Cardiac fibroblast (primary cell): ENCODE measurements around the gene AVL9.

Experiments
- DNase-seq, 2 donors: peaks; one replicate each; pipeline versions ENCODE4 v3.0.0 to v3.0.0-alpha.2; 2010; ENCODE audit warnings: low read depth in 2 of 2
- H3K4me3 ChIP-seq, 2 donors: replicated peaks in 1 of 2; 1 replicate in 1 of 2; 2 replicates in 1 of 2; pipeline ENCODE4 v1.5.1; 2011; ENCODE audit warnings: low read depth in 2 of 2, low read length in 2 of 2, mild to moderate bottlenecking in 2 of 2, moderate library complexity in 1 of 2
- CTCF ChIP-seq: IDR thresholded peaks from one replicate; pipeline ENCODE4 v1.5.1; 2011; ENCODE audit warnings: low read depth, mild to moderate bottlenecking, low read length, inconsistent platforms

The AVL9 gene

DNA sequence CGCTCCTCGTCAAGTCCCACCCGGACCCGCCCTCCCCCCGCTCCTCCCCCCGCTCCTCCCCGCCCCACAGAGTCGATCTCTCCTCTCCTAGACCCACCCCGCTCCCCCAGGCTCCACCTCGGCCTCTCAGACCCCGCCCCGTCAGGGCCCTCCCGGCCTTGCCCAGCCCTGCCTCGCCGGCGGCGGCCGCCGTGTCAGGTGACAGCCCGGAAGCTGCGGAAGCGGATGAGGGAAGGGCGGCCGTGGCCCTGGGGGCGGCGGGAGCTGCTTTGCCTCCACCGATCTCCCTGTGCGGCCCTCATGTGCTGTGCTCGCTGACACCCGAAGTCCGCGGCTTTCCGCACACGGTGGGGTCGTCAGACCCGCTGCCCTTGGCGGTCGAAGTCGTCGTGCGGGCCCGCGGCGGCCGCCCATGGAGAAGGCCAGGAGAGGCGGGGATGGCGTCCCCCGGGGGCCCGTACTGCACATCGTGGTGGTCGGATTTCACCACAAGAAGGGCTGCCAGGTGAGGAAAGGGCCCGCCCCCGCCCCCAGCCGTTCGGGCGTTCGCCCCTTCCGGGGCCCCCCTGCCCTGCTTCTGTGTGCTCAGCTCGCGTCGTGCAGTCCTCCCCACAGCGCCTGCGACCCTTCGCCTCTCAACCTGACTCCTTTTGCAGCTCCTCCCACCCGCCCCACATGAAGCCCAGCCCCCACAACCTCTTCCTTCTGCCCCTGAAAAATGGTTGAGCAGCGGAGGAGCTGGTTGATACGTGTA is at the start of gene AVL9:
Gene AVL9 (plus strand): TSS at position 192 of the 754 bp plus-strand sequence. CDS start 221 bp downstream, at position 413.
- DNase-seq = peak; percentile 95 to 98
- H3K4me3 ChIP-seq = peak within 1 kb of the TSS; percentile 78 to 93
- no peak for TF ChIP-seq CTCF

- no peak overlapping the region for H3K4me3 ChIP-seq
- DNase-seq = no peak
- no peak for TF ChIP-seq CTCF
Observed at GRCh38 chr7:32447218-32447617, 48.1 kb upstream of the AVL9 start.

GRCh38 chr7:32453341-32454011 is 41.8 kb upstream of the AVL9 start:
- no peak overlapping the region for H3K4me3 ChIP-seq
- DNase-seq = no peak
- TF ChIP-seq CTCF = no peak

GRCh38 chr7:32458025-32458424 is 37.3 kb upstream of the AVL9 start:
- H3K4me3 ChIP-seq = no peak overlapping the region
- no peak for TF ChIP-seq CTCF
- no peak for DNase-seq

DNA sequence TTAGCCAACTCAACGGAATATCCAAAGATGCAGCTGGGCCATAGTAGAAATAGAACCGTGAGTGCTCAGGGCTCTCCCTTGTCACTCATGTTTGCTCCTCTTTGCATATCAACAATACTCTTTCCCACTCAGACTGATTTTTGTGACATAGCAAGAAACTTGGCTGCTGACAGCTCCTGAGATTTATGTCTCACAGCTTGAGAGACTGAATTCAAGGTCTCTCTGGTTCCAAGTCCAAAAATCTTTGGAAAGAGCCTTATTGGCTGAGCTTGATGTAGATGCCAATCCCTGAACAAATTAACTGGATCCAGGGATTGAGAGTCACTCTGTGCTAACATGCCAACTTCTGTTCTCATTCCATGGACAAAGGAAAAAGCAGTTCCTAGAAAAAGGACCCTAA is 35.5 kb upstream of the AVL9 start:
- H3K4me3 ChIP-seq = no peak overlapping the region
- DNase-seq = no peak
- TF ChIP-seq CTCF = no peak

DNA sequence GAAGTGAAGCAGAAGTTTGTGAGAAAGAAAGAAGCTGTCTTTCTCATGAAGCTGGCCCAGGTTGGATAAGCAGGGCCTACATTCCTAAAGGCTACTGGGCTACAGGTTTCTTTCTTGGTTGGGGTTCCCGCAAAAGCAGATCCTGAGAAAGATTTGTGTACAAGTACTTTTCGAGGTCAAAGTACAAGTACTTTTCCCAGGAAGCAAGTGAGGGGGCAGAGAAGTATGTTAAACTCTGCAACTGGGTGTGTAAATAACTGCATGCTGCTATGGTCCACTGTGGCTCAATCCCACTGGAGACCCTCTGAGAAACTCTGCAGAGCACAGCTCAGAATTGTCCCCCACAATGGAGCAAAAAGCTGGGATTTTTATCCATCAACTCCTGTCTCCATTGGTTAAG is 33.8 kb upstream of the AVL9 start:
- no peak for DNase-seq
- H3K4me3 ChIP-seq = no peak overlapping the region
- TF ChIP-seq CTCF = no peak
